Right kidney (tissue), 1 donor: Measurements from ENCODE around the gene CTSO.
"Not testable (repeated sequence)": the region's sequence is repeated elsewhere in the genome, so short reads cannot be mapped to it uniquely, and the experiment has no call there.

ENCODE experiments used
- DNase-seq: peaks from one replicate; pipeline ENCODE4 v3.0.0-alpha.2; 2016

Gene CTSO

DNA sequence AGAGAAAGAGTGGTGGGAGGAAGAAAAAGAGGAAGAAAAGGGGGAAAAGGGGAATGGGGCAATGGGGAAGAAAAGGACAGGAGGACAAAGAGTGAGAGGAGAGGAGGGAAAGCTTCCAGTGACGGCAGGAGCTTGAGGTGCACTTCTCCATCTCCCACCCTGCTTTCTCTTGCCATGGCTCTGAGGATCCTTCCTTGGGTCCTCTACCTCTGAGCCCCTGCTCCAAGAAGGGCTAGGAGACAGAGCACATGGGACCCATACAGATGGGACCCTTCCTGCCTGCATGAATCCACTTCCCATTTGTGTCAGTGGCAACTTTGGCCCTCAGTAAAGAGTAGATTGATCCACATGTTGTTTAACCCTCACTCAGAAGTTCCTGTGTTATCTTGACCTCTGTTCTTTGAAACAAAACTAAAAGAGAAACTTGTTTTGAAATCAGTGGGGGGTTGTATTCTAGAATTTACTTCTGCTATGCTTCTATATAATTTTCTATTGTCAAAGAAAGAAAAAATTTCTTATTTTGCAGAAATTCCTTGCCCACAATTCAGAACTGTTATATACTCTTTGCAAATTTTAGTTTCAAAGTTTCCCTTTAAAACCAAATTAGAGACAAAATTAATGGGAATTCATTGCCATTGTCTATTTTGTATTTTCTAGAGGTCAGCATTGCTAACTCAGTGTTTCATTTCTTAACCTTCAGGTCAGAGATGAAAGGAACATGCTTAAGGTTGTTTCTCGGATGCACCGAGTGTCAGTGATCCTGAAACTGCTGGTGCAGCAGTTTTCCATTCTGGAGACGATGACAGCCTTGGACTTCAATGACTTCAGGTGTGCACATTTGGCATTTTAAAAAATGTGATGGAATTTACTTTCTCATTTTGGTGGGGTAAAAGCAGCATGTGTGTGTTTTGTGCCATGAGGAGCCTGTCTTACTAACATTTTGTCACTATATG, 45.2 kb downstream of the CTSO start:
- DNase-seq = no peak

DNA sequence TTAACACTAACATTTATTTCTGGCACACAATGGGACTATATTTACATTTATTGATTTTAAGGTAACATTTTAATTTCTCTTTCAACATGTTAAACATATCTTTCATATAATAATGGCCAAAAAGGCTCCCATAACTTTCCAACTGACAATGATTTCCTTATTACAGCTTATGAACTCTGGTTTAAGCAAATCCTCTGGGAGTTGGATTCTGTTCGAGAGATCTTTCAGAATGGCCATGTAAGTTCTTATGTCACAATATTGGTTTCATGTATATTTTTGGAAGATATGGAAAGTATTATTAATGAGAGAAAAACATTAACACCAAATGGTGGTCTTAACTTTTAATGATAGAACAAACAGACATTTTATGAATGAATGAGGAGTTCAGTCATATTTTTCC, 46.1 kb downstream of the CTSO start:
- no peak for DNase-seq

GRCh38 chr4:155906554-155907247, 47.0 kb downstream of the CTSO start:
- DNase-seq = no peak

GRCh38 chr4:155904331-155904730, 49.3 kb downstream of the CTSO start:
- no peak for DNase-seq

DNA sequence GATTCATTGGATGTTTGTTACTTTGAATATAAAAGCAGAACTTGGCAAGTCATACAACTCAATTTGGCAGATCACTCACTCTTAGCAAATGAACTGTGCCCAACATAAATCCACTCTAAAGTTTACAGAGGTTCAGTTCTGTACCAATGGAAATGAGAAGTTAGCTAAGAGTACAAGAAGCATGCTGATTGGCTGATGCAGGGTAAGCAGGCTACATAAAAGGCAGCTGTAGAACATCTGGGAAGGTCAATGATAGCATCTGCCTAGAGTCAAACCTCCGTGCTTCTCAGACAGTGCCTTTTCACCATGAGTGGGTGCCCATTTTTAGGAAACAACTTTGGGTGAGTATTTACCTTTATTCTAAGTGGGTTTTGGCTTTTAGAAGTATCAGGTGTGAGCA, 50.2 kb downstream of the CTSO start, which contains the start of gene TDO2:
TDO2 (plus strand) TSS at position 244 of the 400 bp plus-strand sequence; CDS start at position 307, 63 bp downstream.
- DNase-seq = no peak

GRCh38 chr4:155901013-155901412, 52.7 kb downstream of the CTSO start:
- DNase-seq = no peak

DNA sequence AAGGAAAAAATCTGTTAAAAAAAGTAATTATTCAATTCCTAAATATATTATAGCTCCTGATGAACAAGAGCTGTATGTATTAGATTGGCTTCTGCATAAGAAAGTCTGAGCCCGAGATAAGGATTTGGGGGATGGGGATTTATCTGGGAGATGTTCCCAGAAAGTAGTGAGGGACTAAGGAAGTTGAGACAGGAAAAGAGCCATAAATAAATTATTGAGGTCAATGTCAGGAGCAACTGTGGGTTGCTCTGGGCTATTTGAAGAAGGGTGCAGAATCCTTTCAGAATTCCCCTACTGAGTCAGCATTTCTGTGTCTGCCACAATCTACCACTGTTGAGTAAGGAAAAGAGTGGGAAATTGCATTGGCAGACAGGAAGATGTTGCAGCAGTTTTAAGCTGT, 53.3 kb downstream of the CTSO start:
- no peak for DNase-seq

GRCh38 chr4:155899891-155900290, 53.8 kb downstream of the CTSO start:
- no peak for DNase-seq

DNA sequence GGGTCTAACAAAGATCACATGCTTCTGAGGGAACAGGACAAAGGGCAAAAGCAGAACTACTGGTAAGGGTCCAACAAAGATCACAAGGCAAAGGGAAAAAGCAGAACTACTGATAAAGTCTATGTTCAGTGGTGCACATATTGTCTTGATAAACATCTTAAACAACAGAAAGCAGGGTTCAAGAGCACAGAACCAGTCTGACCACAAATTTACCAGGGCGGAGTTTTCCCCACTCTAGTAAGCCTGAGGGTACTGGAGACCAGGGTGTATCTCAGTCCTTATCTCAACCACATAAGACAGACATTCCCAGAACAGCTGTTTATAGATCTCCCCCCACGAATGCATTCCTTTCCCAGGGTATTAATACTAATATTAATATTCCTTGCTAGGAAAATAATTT, 55.3 kb downstream of the CTSO start:
- DNase-seq = not testable (repeated sequence)

DNA sequence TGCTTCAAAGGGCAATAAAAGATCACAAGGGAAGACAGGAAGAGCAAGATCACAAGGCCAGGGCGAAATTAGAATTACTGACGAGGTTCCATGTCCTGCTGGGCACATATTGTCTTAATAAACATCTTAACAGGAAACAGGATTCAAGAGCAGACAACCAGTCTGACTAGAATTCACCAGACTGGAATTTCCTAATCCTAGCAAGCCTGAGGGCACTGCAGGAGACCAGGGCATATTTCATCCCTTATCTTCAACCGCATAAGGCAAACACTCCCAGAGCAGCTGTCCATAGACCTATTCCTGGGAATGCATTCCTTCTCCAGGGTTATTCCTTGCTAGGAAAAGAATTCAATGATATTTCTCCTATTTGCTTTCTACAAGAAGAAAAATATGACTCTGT, 62.6 kb downstream of the CTSO start:
- DNase-seq = no peak

GRCh38 chr4:155889946-155890345, 63.7 kb downstream of the CTSO start:
- DNase-seq = no peak

- DNase-seq = no peak
These were observed 64.5 kb downstream of the CTSO start for GRCh38 chr4:155889031-155889793.

DNA sequence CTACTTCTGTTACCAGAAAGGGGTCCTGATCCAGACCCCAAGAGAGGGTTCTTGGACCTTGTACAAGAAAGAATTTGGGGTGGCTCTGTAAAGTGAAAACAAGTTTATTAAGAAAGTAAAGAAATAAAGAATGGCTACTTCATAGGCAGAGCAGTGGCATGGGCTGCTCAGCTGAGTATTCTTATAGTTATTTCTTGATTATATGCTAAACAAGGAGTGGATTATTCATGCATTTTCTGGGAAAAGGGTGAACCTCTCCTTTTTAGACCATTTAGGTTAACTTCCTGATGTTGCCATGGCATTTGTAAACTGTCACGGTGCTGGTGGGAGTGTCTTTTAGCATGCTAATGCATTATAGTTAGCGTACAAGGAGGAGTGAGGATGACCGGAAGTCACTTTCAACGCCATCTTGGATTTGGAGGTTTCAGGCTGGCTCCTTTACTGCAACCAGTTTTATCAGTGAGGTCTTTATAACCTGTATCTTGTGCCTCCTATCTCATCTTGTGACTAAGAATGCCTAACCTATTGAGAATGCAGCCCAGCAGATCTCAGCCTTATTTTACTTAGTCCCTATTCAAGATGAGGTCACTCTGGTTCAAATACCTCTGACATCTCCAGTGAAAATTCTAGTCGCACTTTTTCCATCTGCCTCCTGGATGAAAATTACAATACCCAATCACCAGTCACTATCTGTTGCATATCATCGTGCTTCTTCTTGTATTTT, 65.7 kb downstream of the CTSO start:
- DNase-seq = no peak

DNA sequence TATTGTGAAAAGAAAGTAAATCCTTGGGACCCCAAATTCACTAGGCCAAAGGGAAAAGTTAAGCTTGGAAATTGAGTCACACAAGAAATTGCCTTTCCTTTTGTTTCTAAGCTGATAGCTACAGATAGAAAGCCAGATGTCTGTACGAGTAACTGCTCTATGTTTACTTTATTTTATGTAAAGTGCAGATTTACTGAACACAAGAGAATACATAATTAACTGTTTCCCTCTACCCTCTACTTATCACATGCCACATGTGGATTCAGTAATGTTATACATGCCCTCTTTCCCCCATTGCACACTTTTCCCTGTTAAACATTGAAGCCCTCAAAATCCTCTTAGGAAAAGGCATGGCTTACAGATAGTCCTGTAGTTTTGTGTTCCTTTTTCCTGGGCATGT, 66.6 kb downstream of the CTSO start:
- DNase-seq = no peak

- no peak for DNase-seq
These were observed 68.0 kb downstream of the CTSO start for GRCh38 chr4:155885666-155886065.

GRCh38 chr4:155883895-155884294, 69.8 kb downstream of the CTSO start:
- no peak for DNase-seq

GRCh38 chr4:155881555-155881954, 72.1 kb downstream of the CTSO start:
- no peak for DNase-seq

- no peak for DNase-seq
These were observed 73.9 kb downstream of the CTSO start for GRCh38 chr4:155879767-155880166.

DNA sequence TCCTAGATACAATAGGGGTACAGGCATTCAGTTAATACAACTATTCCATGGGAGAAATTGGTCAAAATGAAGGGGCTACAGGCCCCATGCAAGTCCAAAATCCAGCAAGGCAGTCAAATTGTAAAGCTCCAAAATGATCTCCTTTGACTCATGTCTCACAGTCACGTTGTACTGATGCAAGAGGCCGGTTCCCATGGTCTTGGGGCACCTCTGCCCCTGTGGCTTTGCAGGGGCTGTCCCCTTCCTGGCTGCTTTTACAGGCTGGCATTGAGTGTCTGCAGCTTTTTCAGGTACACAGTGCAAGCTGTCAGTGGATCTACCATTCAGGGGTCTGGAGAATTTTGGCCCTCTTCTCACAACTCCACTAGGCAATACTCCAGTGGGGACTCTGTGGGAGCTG, 75.1 kb downstream of the CTSO start:
- no peak for DNase-seq

DNA sequence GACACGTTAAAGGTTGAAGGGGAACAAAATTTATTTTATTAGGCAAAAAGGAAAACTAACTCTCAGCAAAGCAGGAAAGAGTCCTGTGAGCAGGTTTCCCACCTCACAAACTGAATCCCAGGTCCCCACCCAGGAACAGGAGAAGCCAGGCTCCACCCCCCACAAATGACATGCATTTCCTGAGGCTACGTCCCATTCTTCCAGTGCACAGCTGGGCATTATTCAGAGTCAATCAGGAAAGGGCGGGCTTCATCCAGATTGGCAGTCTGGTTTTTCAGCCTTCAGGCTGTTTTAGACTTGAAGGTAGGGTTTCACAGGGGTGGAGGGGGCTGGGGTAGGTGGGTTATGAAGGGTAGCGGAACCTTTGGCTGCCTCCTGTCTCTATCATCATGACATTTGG, 75.7 kb downstream of the CTSO start:
- no peak for DNase-seq

DNA sequence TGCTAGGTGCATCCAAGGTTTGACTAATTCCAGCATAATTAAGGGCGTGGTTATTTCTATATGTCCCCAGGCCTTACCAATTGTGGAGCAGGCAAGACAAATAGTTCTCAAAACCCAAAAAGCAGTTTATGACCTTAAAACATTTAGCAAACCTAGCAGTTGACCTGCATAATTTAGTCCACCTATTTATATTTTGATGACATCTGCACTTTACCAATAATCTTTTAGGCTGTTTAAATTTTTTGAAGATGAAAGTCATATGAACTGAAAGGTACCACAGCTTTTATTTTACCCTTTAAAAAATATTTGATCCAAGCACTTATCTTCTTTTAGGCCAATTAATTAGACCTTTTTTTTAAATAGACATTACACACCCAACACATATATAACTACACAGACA, 77.8 kb downstream of the CTSO start:
- no peak for DNase-seq
